GM12873 (cell line): ENCODE measurements around the gene UBE3C.

Experiments used
- CTCF ChIP-seq: IDR thresholded peaks from 2 replicates; pipeline ENCODE4 v1.5.1; 2012; ENCODE audit warnings: low read depth, mild to moderate bottlenecking, moderate library complexity, low read length, control low read depth; ENCODE audit not compliant: insufficient read depth; ENCODE audit errors: missing control alignments

Gene UBE3C

GRCh38 chr7:157124690-157125089 lies 14.0 kb upstream of the UBE3C start:
- no peak for TF ChIP-seq CTCF

GRCh38 chr7:157125376-157126223 lies 13.1 kb upstream of the UBE3C start:
- TF ChIP-seq CTCF: no peak

- TF ChIP-seq CTCF: no peak
Measured at GRCh38 chr7:157126921-157127320, 11.8 kb upstream of the UBE3C start.

GRCh38 chr7:157129200-157129599 lies 9.5 kb upstream of the UBE3C start:
- TF ChIP-seq CTCF: no peak

- TF ChIP-seq CTCF: no peak
Measured at GRCh38 chr7:157129907-157130460, 8.7 kb upstream of the UBE3C start.

- TF ChIP-seq CTCF: no peak
Measured at GRCh38 chr7:157132796-157133195, 5.9 kb upstream of the UBE3C start.

- no peak for TF ChIP-seq CTCF
Measured at GRCh38 chr7:157133304-157133703, 5.4 kb upstream of the UBE3C start.
